Calu3 (cell line): ENCODE measurements around the gene DNM1. TPM values are rescaled to one million over a fixed set of nuclear protein-coding genes. Genes with fewer than 3 reads are reported as not detected.
A peak's percentile ranks its signal among the peaks of the same experiment; 100 is the strongest.

ENCODE experiments used
- Bru-seq: library from RNA; stranded (reverse); fragments of 400-500 nt; gene quantifications from one replicate; lab custom pipeline; 2021; lab: Mats Ljungman, UMichigan
- BruChase-seq, 2 experiments: library from RNA; stranded (reverse); fragments of 400-500 nt; gene quantifications; one replicate each; lab custom pipeline; 2021; lab: Mats Ljungman, UMichigan
- BruUV-seq: library from RNA; stranded (reverse); fragments of 400-500 nt; replicated peaks from 2 replicates; lab custom pipeline; 2021; lab: Mats Ljungman, UMichigan
- CTCF ChIA-PET: fragments of 300-600 bp; sonication (Branson Sonifier 250); formaldehyde crosslinking; loops from one replicate; lab custom pipeline; 2022; ENCODE audit warnings: antibody characterized with exemption; lab: Charles Lee
- DNase-seq: peaks from one replicate; pipeline ENCODE4 v3.0.0; 2022
- H3K27ac Mint-ChIP-seq: one replicate; pipeline ENCODE4 v1.8.0; 2022; ENCODE audit warnings: mixed read lengths; ENCODE audit not compliant: unreplicated experiment
- H3K27me3 Mint-ChIP-seq: one replicate; pipeline ENCODE4 v1.8.0; 2022; ENCODE audit warnings: mixed read lengths; ENCODE audit not compliant: unreplicated experiment
- H3K36me3 Mint-ChIP-seq: one replicate; pipeline ENCODE4 v1.8.0; 2022; ENCODE audit warnings: mild to moderate bottlenecking, moderate library complexity, mixed read lengths; ENCODE audit not compliant: insufficient read depth, unreplicated experiment
- H3K4me1 Mint-ChIP-seq: one replicate; pipeline ENCODE4 v1.8.0; 2022; ENCODE audit warnings: mild to moderate bottlenecking, low read depth, mixed read lengths; ENCODE audit not compliant: unreplicated experiment
- H3K4me3 Mint-ChIP-seq: one replicate; pipeline ENCODE4 v1.8.0; 2022; ENCODE audit warnings: mild to moderate bottlenecking, low read depth, moderate library complexity, mixed read lengths; ENCODE audit not compliant: unreplicated experiment
- H3K9me3 Mint-ChIP-seq: one replicate; pipeline ENCODE4 v1.8.0; 2022; ENCODE audit warnings: low read depth, mixed read lengths; ENCODE audit not compliant: unreplicated experiment
- intact Hi-C: fragments of 100-400 bp; cut with micrococcal nuclease; formaldehyde crosslinking; loops from one replicate; pipeline ENCODE4 v1.10.0; 2022; ENCODE audit not compliant: unreplicated experiment
- long read RNA-seq: library from polyadenylated mRNA; stranded (forward); transcript quantifications from one replicate; pipeline ENCODE4 v2.0.0, GENCODE V29; 2022
- total RNA-seq: library from RNA; stranded (reverse); gene quantifications from 2 replicates; pipeline ENCODE4 v1.2.3, GENCODE V29; 2022
- TF ChIP-seq, protein P1 (sequence below): fragments of 200-600 bp; IDR thresholded peaks from one replicate; pipeline ENCODE4 v1.8.0; 2022; ENCODE audit warnings: antibody characterized with exemption; ENCODE audit not compliant: unreplicated experiment

The DNM1 gene
- total RNA-seq (30.8 and 40.0 TPM in 2 replicates), Bru-seq, nascent RNA (percentile 47 among the genes with signal in this experiment), BruChase-seq, experiment 1, labeled RNA remaining after a 6-hour chase (percentile 73 among the genes with signal in this experiment), BruChase-seq, experiment 2, labeled RNA remaining after a 2-hour chase (percentile 65 among the genes with signal in this experiment)
- long read RNA-seq, partial matches to known transcripts = 4 of 20 reads
- long read RNA-seq, other reads (novel, unspliced or antisense) = 16 of 20 reads

DNA sequence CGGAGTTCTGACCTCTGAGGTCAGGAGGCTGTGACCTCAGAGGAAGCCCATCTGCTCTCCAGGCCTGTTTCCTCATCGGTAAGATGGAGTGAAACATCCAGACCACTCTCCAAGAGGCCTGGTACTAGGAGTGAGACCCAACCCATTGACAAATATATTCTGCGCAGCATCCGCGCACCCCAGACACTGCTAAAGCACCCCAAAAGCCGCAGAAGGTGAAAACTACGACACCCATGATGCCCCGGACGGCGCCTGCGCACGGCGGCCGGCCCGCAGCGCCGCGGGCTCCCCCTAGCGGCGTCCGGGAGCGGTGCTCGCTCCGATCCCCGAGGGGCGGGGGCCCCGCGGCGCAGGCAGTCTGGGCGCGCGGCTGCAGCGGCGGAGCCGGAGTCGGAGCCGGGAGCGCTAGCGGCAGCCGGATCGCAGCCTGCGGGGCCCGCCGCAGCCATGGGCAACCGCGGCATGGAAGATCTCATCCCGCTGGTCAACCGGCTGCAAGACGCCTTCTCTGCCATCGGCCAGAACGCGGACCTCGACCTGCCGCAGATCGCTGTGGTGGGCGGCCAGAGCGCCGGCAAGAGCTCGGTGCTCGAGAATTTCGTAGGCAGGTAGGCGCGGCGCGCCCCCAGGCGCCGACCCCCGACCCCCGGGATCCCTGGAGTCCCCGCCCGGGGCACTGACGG, at the start of gene DNM1:
DNM1 (plus strand) TSS at position 356 of the 683 bp plus-strand sequence; CDS start at position 448, 92 bp downstream.
- Mint-ChIP-seq H3K4me1 (peaks cover 14% of the 10 kb centered on the region), H3K36me3 (peaks cover 27% of the 10 kb centered on the region), H3K9me3 (no peaks in the 10 kb centered on the region), H3K27me3 (no peaks in the 10 kb centered on the region), H3K27ac (no peak within 1 kb of the TSS), H3K4me3 (peak within 1 kb of the TSS; percentile 82)
- BruUV-seq = no TSS peak
- TF ChIP-seq, protein P1, sequence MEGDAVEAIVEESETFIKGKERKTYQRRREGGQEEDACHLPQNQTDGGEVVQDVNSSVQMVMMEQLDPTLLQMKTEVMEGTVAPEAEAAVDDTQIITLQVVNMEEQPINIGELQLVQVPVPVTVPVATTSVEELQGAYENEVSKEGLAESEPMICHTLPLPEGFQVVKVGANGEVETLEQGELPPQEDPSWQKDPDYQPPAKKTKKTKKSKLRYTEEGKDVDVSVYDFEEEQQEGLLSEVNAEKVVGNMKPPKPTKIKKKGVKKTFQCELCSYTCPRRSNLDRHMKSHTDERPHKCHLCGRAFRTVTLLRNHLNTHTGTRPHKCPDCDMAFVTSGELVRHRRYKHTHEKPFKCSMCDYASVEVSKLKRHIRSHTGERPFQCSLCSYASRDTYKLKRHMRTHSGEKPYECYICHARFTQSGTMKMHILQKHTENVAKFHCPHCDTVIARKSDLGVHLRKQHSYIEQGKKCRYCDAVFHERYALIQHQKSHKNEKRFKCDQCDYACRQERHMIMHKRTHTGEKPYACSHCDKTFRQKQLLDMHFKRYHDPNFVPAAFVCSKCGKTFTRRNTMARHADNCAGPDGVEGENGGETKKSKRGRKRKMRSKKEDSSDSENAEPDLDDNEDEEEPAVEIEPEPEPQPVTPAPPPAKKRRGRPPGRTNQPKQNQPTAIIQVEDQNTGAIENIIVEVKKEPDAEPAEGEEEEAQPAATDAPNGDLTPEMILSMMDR = peak; percentile 65
- CTCF ChIA-PET = no interaction called here
- intact Hi-C loops = no loop called here
- DNase-seq = peak; percentile 69

DNA sequence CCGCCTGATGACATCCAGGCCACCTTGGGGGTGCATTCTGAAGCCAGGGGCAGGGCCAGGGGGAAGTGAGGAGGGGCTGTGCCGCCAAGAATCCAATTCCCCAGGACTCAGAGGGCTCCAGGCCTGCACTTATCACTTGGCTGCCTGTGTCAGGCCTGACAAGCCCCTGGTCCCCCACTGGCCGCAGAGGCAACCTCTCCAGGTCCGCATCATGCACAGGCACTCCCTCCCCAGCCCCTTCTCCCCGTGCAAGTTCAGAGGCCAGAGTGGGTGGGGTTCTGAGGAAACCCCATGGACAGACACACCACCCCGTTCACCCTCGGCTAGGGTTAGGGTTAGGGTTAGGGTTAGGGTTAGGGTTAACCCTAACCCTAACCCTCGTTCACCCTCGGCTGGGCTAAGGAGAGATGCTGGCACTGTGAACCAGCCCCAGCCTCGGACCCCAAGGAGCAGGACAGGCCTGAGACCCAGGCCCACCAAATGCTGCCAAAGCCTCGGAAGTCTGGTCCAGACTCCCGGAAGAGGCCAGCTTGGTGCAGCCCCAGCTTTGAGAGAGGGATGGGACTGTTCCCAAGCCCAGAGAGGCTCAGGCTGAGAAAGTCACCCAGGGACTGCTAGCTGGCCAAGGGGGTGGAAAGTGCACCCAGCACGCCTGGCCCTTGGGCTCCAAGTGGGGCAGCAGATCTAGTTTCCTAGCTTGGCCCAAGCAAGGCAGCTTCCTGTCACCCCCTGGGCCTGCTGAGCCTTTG, 49.1 kb upstream of the DNM1 start:
- Mint-ChIP-seq H3K4me3 (no peak overlapping the region), H3K9me3 (no peaks in the 10 kb centered on the region), H3K27me3 (peaks cover 11% of the 10 kb centered on the region), H3K27ac (peak overlapping the region; percentile 33), H3K4me1 (peaks cover 23% of the 10 kb centered on the region), H3K36me3 (peaks cover 88% of the 10 kb centered on the region)
- intact Hi-C loops = no loop called here
- DNase-seq = peak; percentile 73
- BruUV-seq = no TSS peak
- TF ChIP-seq, protein P1 = no peak
- CTCF ChIA-PET = interaction anchor here (1.1 kb wide), 1 partner anchor 29 kb away, joined by 4 read pairs; no protein-coding TSS in a partner anchor

GRCh38 chr9:128155736-128156500, 47.3 kb upstream of the DNM1 start:
- BruUV-seq = no TSS peak
- Mint-ChIP-seq H3K4me3 (peak overlapping the region; percentile 27), H3K27me3 (peaks cover 5% of the 10 kb centered on the region), H3K4me1 (peaks cover 5% of the 10 kb centered on the region), H3K36me3 (peaks cover 88% of the 10 kb centered on the region), H3K9me3 (no peaks in the 10 kb centered on the region), H3K27ac (peak overlapping the region; percentile 93)
- intact Hi-C loops = no loop called here
- DNase-seq = peak; percentile 37
- TF ChIP-seq, protein P1 = no peak
- CTCF ChIA-PET = no interaction called here

- intact Hi-C loops = no loop called here
- BruUV-seq = TSS peak; percentile 95
- Mint-ChIP-seq H3K9me3 (no peaks in the 10 kb centered on the region), H3K4me1 (no peaks in the 10 kb centered on the region), H3K27me3 (no peaks in the 10 kb centered on the region), H3K27ac (peak overlapping the region; percentile 89), H3K36me3 (peaks cover 80% of the 10 kb centered on the region), H3K4me3 (peak overlapping the region; percentile 63)
- CTCF ChIA-PET = interaction anchor here (1.5 to 2.1 kb wide), 2 partner anchors 31 to 35 kb away, joined by 4 to 6 read pairs; no protein-coding TSS in a partner anchor
- DNase-seq = no peak
- TF ChIP-seq, protein P1 = no peak
Measured at GRCh38 chr9:128159522-128159783, 43.7 kb upstream of the DNM1 start.
